HEK293T (cell line): ENCODE measurements around the gene PPP1R14B.

Experiments used
- ARNT ChIP-seq: fragments of 450-650 bp; IDR thresholded peaks from 2 replicates; pipeline ENCODE4 v1.6.1; 2017; ENCODE audit warnings: mild to moderate bottlenecking
- BHLHE40 ChIP-seq: fragments of 450-650 bp; IDR thresholded peaks from 2 replicates; pipeline ENCODE4 v1.6.1; 2016; ENCODE audit warnings: mild to moderate bottlenecking, moderate library complexity, borderline replicate concordance
- CTBP1 ChIP-seq: fragments of 450-650 bp; IDR thresholded peaks from 2 replicates; pipeline ENCODE4 v1.6.1; 2016; ENCODE audit warnings: borderline replicate concordance
- ELF4 ChIP-seq: fragments of 450-650 bp; IDR thresholded peaks from 2 replicates; pipeline ENCODE4 v1.6.1; 2017; ENCODE audit warnings: antibody characterized with exemption
- FOXK2 ChIP-seq: fragments of 450-650 bp; IDR thresholded peaks from 2 replicates; pipeline ENCODE4 v1.6.1; 2016; ENCODE audit warnings: mild to moderate bottlenecking
- FOXM1 ChIP-seq: fragments of 450-650 bp; IDR thresholded peaks from 2 replicates; pipeline ENCODE4 v1.6.1; 2017; ENCODE audit warnings: mild to moderate bottlenecking, borderline replicate concordance
- HDGF ChIP-seq: fragments of 450-650 bp; IDR thresholded peaks from 2 replicates; pipeline ENCODE4 v1.6.1; 2017; ENCODE audit warnings: antibody characterized with exemption, borderline replicate concordance
- NFRKB ChIP-seq: fragments of 450-650 bp; IDR thresholded peaks from 2 replicates; pipeline ENCODE4 v1.6.1; 2016; ENCODE audit warnings: mild to moderate bottlenecking, moderate library complexity
- SP1 ChIP-seq: fragments of 450-650 bp; IDR thresholded peaks from 2 replicates; pipeline ENCODE4 v1.6.1; 2017
- SUZ12 ChIP-seq: fragments of 450-650 bp; IDR thresholded peaks from 2 replicates; pipeline ENCODE4 v1.6.1; 2016; ENCODE audit warnings: mild to moderate bottlenecking
- TARDBP ChIP-seq: fragments of 450-650 bp; IDR thresholded peaks from 2 replicates; pipeline ENCODE4 v1.6.1; 2016
- ZNF384 ChIP-seq: fragments of 450-650 bp; IDR thresholded peaks from 2 replicates; pipeline ENCODE4 v1.6.1; 2016

- TF ChIP-seq ARNT, result no peak
- no peak for TF ChIP-seq HDGF
- TF ChIP-seq ZNF384, result no peak
- no peak for TF ChIP-seq FOXK2
- TF ChIP-seq FOXM1, result no peak
- TF ChIP-seq TARDBP, result no peak
- TF ChIP-seq SP1, result no peak
- TF ChIP-seq ELF4, result no peak
- TF ChIP-seq BHLHE40, result no peak
- TF ChIP-seq SUZ12, result no peak
- TF ChIP-seq CTBP1, result no peak
- TF ChIP-seq NFRKB, result no peak
Observed at GRCh38 chr11:64196626-64197025, 50.1 kb downstream of the PPP1R14B start.
